ENCODE results near the gene VSTM5.
"Not testable (repeated sequence)": the region's sequence is repeated elsewhere in the genome, so short reads cannot be mapped to it uniquely, and the experiment has no call there.

VSTM5 gene

DNA sequence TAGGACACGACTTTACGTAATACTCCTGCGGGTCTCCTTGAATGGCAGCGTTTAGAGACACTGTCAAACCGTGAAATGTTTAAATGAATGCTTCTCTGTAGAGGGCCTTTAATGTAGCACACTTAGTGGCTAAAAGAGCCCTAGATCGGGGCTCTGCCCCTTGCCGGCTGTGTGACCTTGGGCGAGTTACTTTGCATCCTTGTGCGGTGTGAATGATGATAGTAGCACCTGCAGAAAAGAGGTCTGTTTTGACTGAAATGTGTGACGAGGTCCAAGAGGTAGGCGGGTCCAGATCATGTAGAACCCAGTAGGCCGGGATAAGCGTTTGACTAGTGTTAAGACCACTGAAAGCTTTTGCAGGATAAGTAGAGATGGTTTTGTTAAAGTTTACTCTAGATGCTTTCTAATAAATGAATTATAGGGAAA lies 65.5 kb downstream of the VSTM5 start:
- DNase-seq: peak in 1 of 5 experiments; percentile 3

DNA sequence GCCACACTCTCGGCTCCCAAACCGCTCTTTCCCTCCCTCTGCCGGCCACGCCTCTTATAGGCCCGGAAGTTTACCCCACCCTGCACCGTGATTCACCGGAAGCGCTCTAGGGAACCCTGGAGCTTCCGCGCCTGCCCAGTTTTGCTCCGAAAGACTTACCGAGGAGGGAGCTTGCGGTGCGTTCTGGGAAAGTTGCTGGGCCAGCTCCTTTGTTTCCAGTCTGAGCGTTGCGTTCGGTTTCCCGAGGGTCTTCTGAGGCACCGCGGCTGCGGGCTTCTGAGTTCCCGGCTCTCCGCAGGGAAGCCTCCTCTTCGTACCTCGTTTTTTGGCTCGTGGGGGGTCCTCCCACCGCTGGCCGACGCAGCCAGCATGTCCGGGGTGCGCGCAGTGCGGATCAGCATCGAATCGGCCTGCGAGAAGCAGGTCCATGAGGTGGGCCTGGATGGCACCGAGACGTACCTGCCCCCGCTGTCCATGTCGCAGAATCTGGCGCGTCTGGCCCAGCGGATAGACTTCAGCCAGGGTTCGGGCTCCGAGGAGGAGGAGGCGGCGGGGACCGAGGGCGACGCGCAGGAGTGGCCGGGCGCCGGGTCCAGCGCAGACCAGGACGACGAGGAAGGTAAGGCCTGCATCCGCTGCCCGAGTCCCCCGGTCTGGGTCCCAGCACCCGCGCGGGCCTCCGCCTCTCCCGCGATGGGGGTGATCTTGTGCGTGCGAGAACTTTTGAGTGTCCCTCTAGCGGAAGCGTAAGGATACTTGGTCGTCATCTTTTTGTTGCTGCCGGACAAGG lies 66.1 kb downstream of the VSTM5 start, which contains the start of gene MED17:
MED17 (plus strand) TSS at position 138 of the 790 bp plus-strand sequence; CDS start at position 370, 232 bp downstream.
- peak; percentile 69 to 93 (median 83) for DNase-seq

DNA sequence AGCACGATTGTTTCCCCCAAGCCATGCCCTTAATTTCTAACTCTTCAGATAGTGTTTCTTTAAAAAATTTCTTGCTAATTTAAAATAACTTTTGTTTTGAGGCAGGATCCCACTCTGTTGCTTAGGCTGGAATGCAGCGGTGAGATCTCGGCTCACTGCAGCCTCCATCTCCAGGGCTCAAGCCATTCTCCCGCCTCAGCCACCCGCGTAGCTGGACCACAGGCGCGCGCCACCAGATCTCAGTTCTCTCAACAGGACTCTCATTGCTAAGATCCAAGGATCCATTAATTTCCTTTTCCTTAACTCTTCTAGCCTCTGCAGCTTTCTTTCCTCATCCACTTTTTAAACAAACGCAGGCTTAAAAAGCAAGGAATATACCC lies 66.7 kb downstream of the VSTM5 start:
- DNase-seq: no peak

DNA sequence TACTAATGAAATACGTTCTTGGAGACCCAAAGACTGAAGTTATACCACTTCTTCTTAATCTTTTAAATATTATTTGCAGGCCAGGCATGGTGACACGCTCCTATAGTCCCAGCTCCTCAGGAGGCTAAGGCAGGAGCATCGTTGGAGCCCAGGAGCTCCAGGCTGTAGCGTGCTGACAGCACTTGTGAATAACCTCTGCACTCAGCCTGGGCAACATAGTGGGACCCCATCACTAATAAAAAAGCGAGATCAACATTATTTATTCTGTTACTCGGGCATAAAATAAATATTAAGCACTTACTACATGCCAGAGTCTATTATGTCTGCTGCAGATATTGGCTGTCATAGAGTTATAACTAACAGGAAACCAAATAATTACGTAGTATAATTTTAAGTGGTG lies 67.1 kb downstream of the VSTM5 start:
- DNase-seq: no peak

DNA sequence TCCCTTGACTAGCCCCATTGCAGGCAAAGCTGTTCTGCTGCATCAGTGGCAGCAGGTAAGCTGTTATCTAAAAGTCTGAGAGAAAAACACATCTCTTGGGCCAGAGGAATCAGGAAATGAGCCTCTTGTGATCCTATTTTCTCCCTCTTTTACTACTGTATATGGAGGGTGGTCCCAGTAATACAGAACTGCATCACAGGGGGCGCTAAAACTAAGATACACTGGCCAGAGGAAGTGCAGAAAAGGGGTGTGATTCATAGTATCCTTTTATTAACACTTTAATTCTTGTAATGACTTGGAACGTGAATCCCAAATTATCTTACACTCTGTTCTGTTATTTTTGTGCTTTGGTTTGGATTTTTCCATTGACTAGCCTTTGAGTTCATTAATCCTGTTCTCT lies 75.1 kb downstream of the VSTM5 start:
- peak in 1 of 5 experiments; percentile 4 for DNase-seq

DNA sequence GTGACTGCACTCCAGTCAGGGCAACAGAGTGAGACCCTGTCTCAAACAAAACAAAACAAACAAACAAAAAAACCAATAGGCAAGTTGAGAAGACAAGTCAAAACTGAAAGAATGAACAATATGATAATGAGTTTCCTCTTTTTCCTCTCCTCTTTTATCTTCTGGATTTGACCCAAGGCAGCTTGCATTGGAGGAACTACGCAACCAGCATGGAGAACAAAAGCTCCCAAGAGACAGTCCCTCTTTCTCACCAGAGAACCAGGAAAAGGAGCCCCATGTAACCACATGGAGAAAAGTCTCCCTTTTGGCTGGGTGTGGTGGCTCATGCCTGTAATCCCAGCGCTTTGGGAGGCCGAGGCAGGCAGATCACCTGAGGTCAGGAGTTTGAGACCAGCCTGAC lies 75.9 kb downstream of the VSTM5 start:
- not testable (repeated sequence) for DNase-seq

DNA sequence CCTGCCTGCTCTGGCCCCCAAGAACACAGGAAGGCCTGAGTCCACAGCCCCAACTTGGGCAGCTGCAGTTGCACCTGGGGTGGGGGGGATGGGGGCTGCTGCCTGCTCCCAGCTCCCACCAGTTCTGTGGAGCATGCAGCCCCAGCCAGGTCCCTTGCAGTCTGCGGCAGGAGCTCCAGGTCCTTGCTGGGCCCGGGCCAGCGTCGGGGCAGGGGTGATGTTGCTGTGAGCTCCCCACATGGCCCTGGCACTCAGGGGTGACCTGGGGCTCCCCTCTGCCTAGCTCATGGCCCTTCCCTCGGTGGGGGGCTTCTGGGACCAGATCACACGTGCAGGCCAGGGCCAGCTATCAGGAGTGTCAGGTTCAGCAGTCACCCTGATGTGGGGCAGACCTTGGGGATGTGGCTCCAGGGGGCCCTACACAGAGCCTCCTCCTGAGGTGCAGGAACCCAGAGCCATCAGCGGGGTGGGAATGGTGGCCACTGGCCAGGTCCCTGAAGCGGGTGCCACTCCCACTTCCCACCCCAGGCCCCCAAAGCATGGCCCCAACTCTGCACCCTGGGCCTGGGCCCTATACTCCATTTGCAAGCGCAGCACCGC lies 76.7 kb downstream of the VSTM5 start:
- DNase-seq: no peak

DNA sequence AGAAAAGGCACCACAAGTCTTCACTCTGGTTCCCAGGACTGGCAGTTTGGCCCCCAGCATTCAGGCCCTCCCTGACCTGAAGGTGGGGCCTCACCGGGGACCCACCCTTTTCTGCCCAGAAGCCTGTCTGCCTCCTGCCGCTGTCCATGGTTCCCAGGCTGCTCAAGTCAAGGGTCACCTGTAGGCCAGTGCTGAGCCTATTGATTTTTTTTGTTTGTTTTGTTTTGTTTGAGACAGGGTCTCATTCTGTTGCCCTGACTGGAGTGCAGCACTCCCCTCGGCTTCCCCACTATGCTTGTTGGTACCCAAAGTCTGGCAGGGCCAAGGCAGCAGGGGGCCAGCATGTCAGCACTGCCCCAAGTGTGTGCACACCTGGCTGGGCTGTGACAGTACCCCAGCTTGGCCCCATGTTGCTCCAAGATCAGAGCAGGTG lies 77.4 kb downstream of the VSTM5 start:
- no peak for DNase-seq

DNA sequence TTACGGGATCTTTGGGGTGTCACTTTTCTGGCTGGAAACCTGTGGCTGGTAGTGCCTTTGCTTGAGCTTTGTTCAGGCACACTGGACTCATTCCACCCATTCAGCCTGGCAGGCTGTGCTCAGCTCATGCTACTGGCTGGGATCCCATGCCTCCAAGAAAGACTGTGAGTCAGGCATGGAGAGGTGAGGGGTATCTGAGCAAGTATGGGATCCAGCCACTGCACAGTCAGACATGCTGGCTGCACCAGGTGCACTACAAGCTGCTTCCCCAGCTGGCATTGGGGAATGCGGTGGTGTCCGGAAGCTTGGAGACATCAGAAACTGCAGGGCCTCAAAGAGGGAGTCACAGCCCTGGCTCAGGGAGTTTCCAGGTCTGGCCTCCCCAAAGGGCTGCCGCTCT lies 78.3 kb downstream of the VSTM5 start:
- DNase-seq: no peak

DNA sequence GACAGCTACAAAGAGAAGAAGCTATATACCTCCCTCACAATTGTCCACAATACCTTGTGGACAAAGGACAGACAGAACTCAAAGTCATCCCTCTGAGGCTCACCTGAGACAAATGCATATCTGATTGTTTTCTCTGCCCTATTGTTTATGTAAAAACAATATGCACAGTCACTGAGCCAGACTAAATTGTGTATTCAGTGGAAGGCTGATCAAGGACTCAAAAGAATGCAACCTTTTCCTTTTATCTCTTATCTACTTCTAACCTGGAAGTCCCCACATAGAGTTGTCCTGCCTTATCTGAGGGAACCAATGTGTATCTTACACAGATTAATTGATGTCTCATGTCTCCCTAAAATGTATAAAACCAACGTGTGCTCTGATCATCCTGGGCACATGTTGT lies 80.3 kb downstream of the VSTM5 start:
- DNase-seq: no peak
